Erythroblast (primary cell): ENCODE data around the gene TAGAP.
"Not testable (repeated sequence)": the region's sequence is repeated elsewhere in the genome, so short reads cannot be mapped to it uniquely, and the experiment has no call there.

ENCODE experiments used
- DNase-seq, 2 experiments: peaks; one replicate each; lab custom pipeline; 2025; lab: John Stamatoyannopoulos, UW
- GATA1 ChIP-seq: IDR thresholded peaks from 2 replicates; pipeline ENCODE4 v1.6.1; 2011; ENCODE audit warnings: low read depth, mild to moderate bottlenecking, control low read depth, low read length, moderate library complexity
- POLR2A ChIP-seq: IDR thresholded peaks from 2 replicates; pipeline ENCODE4 v1.6.1; 2011; ENCODE audit warnings: mild to moderate bottlenecking, low read length

Gene TAGAP

GRCh38 chr6:159033160-159034049, 11.4 kb downstream of the TAGAP start:
- no peak for DNase-seq

GRCh38 chr6:159031846-159032245, 12.9 kb downstream of the TAGAP start:
- TF ChIP-seq GATA1: no peak
- TF ChIP-seq POLR2A: no peak
- DNase-seq: no peak

More at GRCh38 chr6:159033160-159034049, 11.4 kb downstream of the TAGAP start:
- TF ChIP-seq GATA1 (no peak), POLR2A (no peak)

- TF ChIP-seq POLR2A (no peak), GATA1 (no peak)
Measured at GRCh38 chr6:159030168-159030567, 14.6 kb downstream of the TAGAP start.

GRCh38 chr6:159025224-159025623, 19.6 kb downstream of the TAGAP start:
- DNase-seq: not testable (repeated sequence)

More at GRCh38 chr6:159030168-159030567, 14.6 kb downstream of the TAGAP start:
- no peak for DNase-seq

DNA sequence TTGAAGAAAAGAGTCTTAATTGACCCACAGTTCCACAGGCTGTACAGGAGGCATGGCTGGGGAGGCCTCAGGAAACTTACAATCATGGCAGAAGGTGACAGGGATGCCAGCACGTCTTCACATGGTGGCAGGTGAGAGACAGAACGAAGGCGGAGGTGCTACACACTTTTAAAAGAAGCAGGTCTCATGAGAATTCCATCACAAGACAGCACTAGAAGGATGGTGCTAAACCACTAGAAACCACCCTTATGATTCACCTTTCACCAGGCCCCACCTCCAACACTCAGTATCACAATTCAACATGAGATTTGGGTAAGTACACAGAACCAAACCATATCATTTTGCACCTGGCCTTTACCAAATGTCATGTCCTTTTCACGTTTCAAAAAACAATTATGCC, 20.9 kb downstream of the TAGAP start:
- TF ChIP-seq POLR2A (no peak), GATA1 (no peak)
- DNase-seq: no peak

DNA sequence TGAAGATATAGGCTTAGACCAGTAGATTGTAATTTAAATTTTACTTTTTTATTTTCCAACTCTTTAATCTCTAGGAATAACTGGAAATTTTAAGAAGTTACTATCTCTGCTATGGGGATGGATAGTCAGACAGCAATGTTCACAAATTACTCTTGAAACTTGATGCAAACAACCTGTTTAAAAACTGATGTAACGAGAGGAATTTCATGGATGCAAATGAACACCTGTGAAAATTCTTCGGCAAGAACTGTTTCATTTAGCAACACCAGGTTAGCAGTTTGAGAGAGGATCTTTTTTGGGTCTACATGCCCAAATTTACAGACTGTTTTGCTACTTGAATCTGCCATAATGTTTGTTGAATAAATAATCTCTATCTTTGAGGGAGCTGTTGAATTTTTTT, 24.8 kb downstream of the TAGAP start:
- no peak for DNase-seq
- TF ChIP-seq POLR2A: no peak
- TF ChIP-seq GATA1: no peak

GRCh38 chr6:159017757-159018559, 26.8 kb downstream of the TAGAP start:
- TF ChIP-seq GATA1 (no peak), POLR2A (no peak)
- DNase-seq: no peak

GRCh38 chr6:159014406-159014805, 30.4 kb downstream of the TAGAP start:
- TF ChIP-seq POLR2A (no peak), GATA1 (no peak)
- DNase-seq: no peak

DNA sequence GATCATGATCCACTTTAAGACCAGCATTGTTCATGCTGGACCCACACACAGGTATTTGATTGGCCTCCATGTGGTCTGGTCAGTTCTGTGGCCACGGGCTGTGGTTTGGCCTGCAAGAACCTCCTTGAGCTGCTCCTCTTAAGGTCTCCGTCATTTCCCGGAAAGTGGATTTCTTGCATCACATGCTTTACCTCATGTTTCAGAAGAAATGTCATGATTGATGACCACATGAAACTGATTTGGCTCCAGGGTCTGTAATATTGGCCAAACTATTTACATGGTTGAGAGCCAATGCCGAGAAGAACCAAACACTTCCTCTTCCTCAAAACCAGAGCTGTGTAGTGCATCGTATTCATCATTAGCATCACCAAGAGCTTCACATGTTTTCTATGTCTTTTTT, 31.6 kb downstream of the TAGAP start:
- no peak for DNase-seq
- TF ChIP-seq POLR2A (no peak), GATA1 (no peak)

- no peak for DNase-seq
- TF ChIP-seq POLR2A: no peak
- TF ChIP-seq GATA1: no peak
Measured at GRCh38 chr6:159012201-159012600, 32.6 kb downstream of the TAGAP start.

DNA sequence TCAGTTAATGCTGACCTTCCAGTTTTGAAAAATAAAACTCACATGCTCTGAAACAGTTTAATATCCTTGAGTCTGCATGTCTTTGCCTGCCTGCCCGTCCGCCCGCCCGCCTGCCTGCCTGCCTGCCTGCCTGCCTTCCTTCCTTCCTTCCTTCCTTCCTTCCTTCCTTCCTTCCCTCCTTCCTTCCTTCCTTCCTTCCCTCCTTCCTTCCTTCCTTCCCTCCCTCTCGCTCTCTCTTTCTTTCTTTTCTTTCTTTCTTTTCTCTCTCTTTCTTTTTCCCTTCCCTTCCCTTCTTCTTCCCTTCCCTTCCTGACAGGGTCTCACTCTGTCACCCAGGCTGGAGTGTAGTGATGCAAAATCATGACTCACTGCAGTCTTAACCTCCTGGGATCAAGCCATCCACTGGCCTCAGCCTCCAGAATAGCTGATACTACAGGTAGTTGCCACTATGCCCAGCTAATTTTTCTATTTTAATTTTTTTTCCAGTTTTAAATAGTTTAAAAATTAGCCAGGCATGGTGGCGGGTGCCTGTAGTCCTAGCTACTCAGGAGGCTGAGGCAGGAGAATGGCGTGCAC, 34.7 kb downstream of the TAGAP start:
- DNase-seq: not testable (repeated sequence)

DNA sequence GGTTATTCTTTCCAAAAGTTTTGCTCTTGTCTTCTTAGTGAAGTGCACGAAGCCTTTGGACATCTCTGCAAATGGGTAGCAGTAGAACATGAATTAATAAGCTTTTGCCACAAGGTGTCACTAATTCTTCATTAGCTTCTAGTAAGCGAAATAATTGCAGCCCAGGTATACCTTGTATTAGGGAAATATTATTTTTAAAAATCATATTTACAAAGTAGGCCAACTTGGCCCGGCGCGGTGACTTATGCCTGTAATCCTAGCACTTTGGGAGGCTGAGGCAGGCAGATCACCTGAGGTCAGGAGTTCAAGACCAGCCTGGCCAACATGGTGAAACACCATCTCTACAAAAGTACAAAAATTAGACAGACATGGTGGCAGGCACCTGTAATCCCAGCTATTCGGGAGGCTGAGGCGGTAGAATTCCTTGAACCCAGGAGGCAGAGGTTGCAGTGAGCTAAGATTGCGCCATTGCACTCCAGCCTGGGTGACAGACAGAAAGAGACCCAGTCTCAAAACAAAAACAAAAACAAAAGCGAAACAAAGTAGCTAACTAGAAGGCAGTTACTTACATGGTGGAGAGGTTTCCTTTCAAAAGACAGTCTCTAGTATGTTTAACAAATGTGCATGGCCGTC, 36.0 kb downstream of the TAGAP start:
- TF ChIP-seq POLR2A: no peak
- TF ChIP-seq GATA1: no peak
- DNase-seq: peak; percentile 28 to 38

GRCh38 chr6:159007510-159007909, 37.3 kb downstream of the TAGAP start:
- TF ChIP-seq POLR2A: no peak
- no peak for TF ChIP-seq GATA1

More at GRCh38 chr6:159007510-159007909, 37.3 kb downstream of the TAGAP start:
- no peak for DNase-seq
